HepG2 (cell line): Measurements from ENCODE around the gene CBFA2T2. TPM values are rescaled to one million over a fixed set of nuclear protein-coding genes. Genes with fewer than 3 reads are reported as not detected.

Experiments used
- ATAC-seq: fragments of 200-7000 bp; cut with Tn5 transposase; 3 replicates; pipeline ENCODE4 v1.9.1; 2020; ENCODE audit warnings: mild to moderate bottlenecking, moderate library complexity
- BruUV-seq: library from RNA; stranded (reverse); fragments of 400-500 nt; replicated peaks from 2 replicates; lab custom pipeline; 2021; lab: Mats Ljungman, UMichigan
- CTCF ChIA-PET: fragments of 300-600 bp; formaldehyde crosslinking; extraction: SDS; loops from one replicate; lab custom pipeline; 2021; ENCODE audit warnings: low total read pairs, inconsistent platforms, low intra/inter-chr PET ratio; lab: Yijun Ruan, JAX
- POLR2A ChIA-PET: fragments of 350-600 bp; sonication (Branson Sonifier 250); formaldehyde crosslinking; loops from one replicate; lab custom pipeline; 2020; ENCODE audit warnings: antibody characterized with exemption, inconsistent platforms; lab: Yijun Ruan, JAX
- DNase-seq: peaks from one replicate; pipeline ENCODE4 v3.0.0-alpha.2; 2015; ENCODE audit warnings: low spot score
- FAIRE-seq: peaks from 3 replicates; lab custom pipeline; 2011; peaks lifted over from hg19 to GRCh38; lab: Jason Lieb, UNC
- H2AFZ ChIP-seq: one replicate; pipeline ENCODE4 v1.6.1; 2011; ENCODE audit warnings: low read length, inconsistent platforms
- H3K27ac ChIP-seq: fragments of 300-600 bp; 3 replicates; pipeline ENCODE4 v1.8.0; 2011; ENCODE audit warnings: mixed run types, mild to moderate bottlenecking, mixed read lengths, low read length, inconsistent platforms; ENCODE audit not compliant: insufficient read depth; ENCODE audit errors: extremely low read length
- H3K27me3 ChIP-seq, 2 experiments: fragments of 200-600 bp in 1 of 2; 2 replicates in 1 of 2; 3 replicates in 1 of 2; pipeline versions ENCODE4 v1.6.0 to v1.8.0; 2011; ENCODE audit warnings: low read length in 2 of 2, mild to moderate bottlenecking in 2 of 2, moderate library complexity in 2 of 2, inconsistent platforms in 1 of 2; ENCODE audit not compliant: insufficient read depth in 2 of 2, control insufficient read depth in 1 of 2
- H3K36me3 ChIP-seq, 2 experiments: fragments of 200-600 bp in 1 of 2; replicated peaks in 1 of 2; 2 replicates in 1 of 2; 3 replicates in 1 of 2; pipeline versions ENCODE4 v1.5.1 to v1.8.0; 2011; ENCODE audit warnings: low read length in 2 of 2, inconsistent platforms in 1 of 2; ENCODE audit not compliant: insufficient read depth in 2 of 2, control insufficient read depth in 1 of 2
- H3K4me1 ChIP-seq: 2 replicates; pipeline ENCODE4 v1.5.1; 2012; ENCODE audit warnings: low read length, inconsistent platforms; ENCODE audit not compliant: insufficient read depth
- H3K4me2 ChIP-seq: 2 replicates; pipeline ENCODE4 v1.6.0; 2011; ENCODE audit warnings: low read depth, low read length, inconsistent platforms
- H3K4me3 ChIP-seq, 3 experiments: fragments of 200-600 bp in 1 of 3; sonication (generic), shearing (Covaris generic) in 1 of 3; replicated peaks in 1 of 3; 2 replicates each; pipeline ENCODE4 v1.5.1; 2011 to 2016; ENCODE audit warnings: low read length in 3 of 3, inconsistent platforms in 2 of 3, low read depth in 2 of 3, mild to moderate bottlenecking in 2 of 3, control low read depth in 1 of 3, mixed read lengths in 1 of 3; ENCODE audit not compliant: insufficient read depth in 1 of 3
- H3K79me2 ChIP-seq: one replicate; pipeline ENCODE4 v1.6.1; 2011; ENCODE audit warnings: low read length, inconsistent platforms; ENCODE audit not compliant: insufficient read depth
- H3K9ac ChIP-seq: 2 replicates; pipeline ENCODE4 v1.6.0; 2011; ENCODE audit warnings: mild to moderate bottlenecking, low read depth, low read length, inconsistent platforms; ENCODE audit not compliant: insufficient read depth
- H3K9me3 ChIP-seq: 2 replicates; pipeline ENCODE4 v1.5.1; 2012; ENCODE audit warnings: mild to moderate bottlenecking, low read length
- H4K20me1 ChIP-seq: 2 replicates; pipeline ENCODE4 v1.6.0; 2011; ENCODE audit warnings: inconsistent platforms, mild to moderate bottlenecking, low read length, moderate library complexity; ENCODE audit not compliant: insufficient read depth
- NCOR1 ChIP-seq: fragments of 200-600 bp; sonication (generic); IDR thresholded peaks from 2 replicates; pipeline ENCODE4 v1.7.0; 2017; ENCODE audit warnings: antibody characterized with exemption, low read length, borderline replicate concordance
- NFE2L1 ChIP-seq: sonication (generic); formaldehyde crosslinking; IDR thresholded peaks from 2 replicates; pipeline ENCODE4 v1.4.0; 2020; ENCODE audit warnings: missing genetic modification reagents, mild to moderate bottlenecking, borderline replicate concordance
- NFE2L2 ChIP-seq: fragments of 150-350 bp; IDR thresholded peaks from 2 replicates; pipeline ENCODE4 v1.6.1; 2014; ENCODE audit warnings: low read length
- PHB2 ChIP-seq: fragments of 450-650 bp; IDR thresholded peaks from 2 replicates; pipeline ENCODE4 v1.6.1; 2018; ENCODE audit not compliant: partially characterized antibody
- PHF20 ChIP-seq: sonication (generic); formaldehyde crosslinking; IDR thresholded peaks from 2 replicates; pipeline ENCODE4 v1.5.0; 2020; ENCODE audit warnings: mild to moderate bottlenecking, missing genetic modification reagents
- POLR2A ChIP-seq, 2 experiments: IDR thresholded peaks; 2 replicates each; pipeline ENCODE4 v1.6.1; 2011; ENCODE audit warnings: low read depth in 2 of 2, low read length in 2 of 2, mild to moderate bottlenecking in 1 of 2, moderate library complexity in 1 of 2; ENCODE audit not compliant: insufficient read depth in 1 of 2
- POLR2G ChIP-seq: fragments of 200-400 bp; formaldehyde crosslinking; IDR thresholded peaks from 2 replicates; pipeline ENCODE4 v1.6.1; 2018; ENCODE audit warnings: mild to moderate bottlenecking, low read depth, low read length, moderate library complexity
- SRSF9 ChIP-seq: fragments of 200-400 bp; formaldehyde crosslinking; IDR thresholded peaks from 2 replicates; pipeline ENCODE4 v1.6.1; 2018; ENCODE audit warnings: borderline replicate concordance, mild to moderate bottlenecking, low read depth, low read length; ENCODE audit not compliant: insufficient read depth, poor library complexity, severe bottlenecking
- SYNCRIP ChIP-seq: fragments of 200-400 bp; formaldehyde crosslinking; IDR thresholded peaks from 2 replicates; pipeline ENCODE4 v1.6.1; 2018; ENCODE audit warnings: mild to moderate bottlenecking, low read depth, low read length; ENCODE audit not compliant: insufficient read depth
- ZNF260 ChIP-seq: sonication (generic); formaldehyde crosslinking; IDR thresholded peaks from 2 replicates; pipeline ENCODE4 v1.4.0; 2020; ENCODE audit warnings: missing genetic modification reagents, low read depth, mild to moderate bottlenecking, borderline replicate concordance
- ZNF263 ChIP-seq: sonication (generic); formaldehyde crosslinking; IDR thresholded peaks from 2 replicates; pipeline ENCODE4 v1.4.0; 2020; ENCODE audit warnings: missing genetic modification reagents
- ZSCAN20 ChIP-seq: sonication (generic); formaldehyde crosslinking; IDR thresholded peaks from 2 replicates; pipeline ENCODE4 v1.4.0; 2020; ENCODE audit warnings: missing genetic modification reagents, mild to moderate bottlenecking, borderline replicate concordance
- WGBS: methylation state at CpG from one replicate; pipeline ENCODE4 v1.1.6; 2017; ENCODE audit warnings: low lambda C conversion rate; 5-methylcytosine and 5-hydroxymethylcytosine counted together
- in situ Hi-C: cut with HindIII; loops from 2 replicates; pipeline ENCODE4 v1.10.0; 2017; ENCODE audit warnings: low pct_unique_long_range_greater_than_20kb; ENCODE audit not compliant: extremely low pct_ligation_motif_present
- intact Hi-C: fragments of 100-400 bp; cut with micrococcal nuclease; formaldehyde crosslinking; loops from one replicate; pipeline ENCODE4 v1.10.0; 2022; ENCODE audit not compliant: unreplicated experiment
- polyA plus RNA-seq, 8 experiments: library from polyadenylated mRNA; depleted of rRNA in 3 of 8; stranded (reverse) in 7 of 8; unstranded in 1 of 8; fragments of >200 nt; fragmentation: Illumina TruSeq in 4 of 8; extraction: Trizol in 4 of 8; gene quantifications; 2 replicates each; pipeline versions ENCODE4 v1.2.1 to v1.2.3, GENCODE V29; 2011 to 2016; ENCODE audit warnings: low read depth in 4 of 8, missing spikeins in 1 of 8, mixed read lengths in 1 of 8; ENCODE audit not compliant: insufficient read depth in 1 of 8
- total RNA-seq, 5 experiments: library from RNA; depleted of rRNA; stranded (reverse); fragments of >200 nt; fragmentation: Illumina TruSeq; extraction: Trizol; gene quantifications; 2 replicates each; pipeline ENCODE4 v1.2.3, GENCODE V29; 2016; ENCODE audit warnings: low read depth in 1 of 5
- TF ChIP-seq, protein P1 (sequence below): sonication (generic); formaldehyde crosslinking; IDR thresholded peaks from 2 replicates; pipeline ENCODE4 v1.4.0; 2020; ENCODE audit warnings: missing genetic modification reagents, borderline replicate concordance
- TF ChIP-seq, protein P2 (sequence below): IDR thresholded peaks from 2 replicates; pipeline ENCODE4 v1.6.1; 2016; ENCODE audit warnings: missing compliant biosample characterization, missing genetic modification reagents, borderline replicate concordance
- TF ChIP-seq, protein P3 (sequence below): IDR thresholded peaks from 2 replicates; pipeline ENCODE4 v1.6.1; 2016; ENCODE audit warnings: low read depth, control low read depth

Gene CBFA2T2
- total and polyA plus RNA-seq, 2 of the 13 experiments (the other 11 are each of a cell fraction or from before 2014, with no cell fraction given), result 6.3 to 21.2 TPM

DNA sequence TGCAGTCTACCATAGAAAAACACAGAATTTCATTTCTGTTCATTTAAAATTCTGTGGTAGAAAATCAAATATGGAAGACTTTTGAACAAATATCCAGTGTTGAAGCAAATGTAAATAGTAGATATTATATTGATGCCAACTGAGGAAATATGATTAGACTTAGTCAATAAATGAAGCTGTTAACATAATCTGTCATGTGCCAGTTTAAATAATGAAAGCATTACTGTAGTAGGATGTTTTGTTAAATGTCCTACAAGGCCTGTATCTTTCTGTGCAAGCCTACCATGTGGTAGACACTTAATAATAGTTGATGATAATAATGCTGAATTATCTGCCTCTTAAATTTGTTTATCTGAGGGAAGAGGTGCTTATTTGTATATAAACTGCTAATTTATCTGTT is 55.9 kb downstream of the CBFA2T2 start (continued):
- TF ChIP-seq SYNCRIP, result no peak
- TF ChIP-seq PHF20 (CRISPR knock-in tag), result no peak
- no peak for TF ChIP-seq PHB2
- TF ChIP-seq ZNF260 (CRISPR knock-in tag), result no peak
- TF ChIP-seq NCOR1, result no peak
- no peak for TF ChIP-seq ZNF263 (CRISPR knock-in tag)
- no peak for TF ChIP-seq NFE2L1
- no peak for TF ChIP-seq POLR2A (IDR thresholded peaks at IDR 0.05; ENCODE audit: insufficient read depth in 1 of 2, low read depth in 2 of 2, low read length in 2 of 2)
- no peak for TF ChIP-seq SRSF9
- no peak for TF ChIP-seq ZSCAN20 (CRISPR knock-in tag)
- TF ChIP-seq, all 625 proteins: peak for 0

DNA sequence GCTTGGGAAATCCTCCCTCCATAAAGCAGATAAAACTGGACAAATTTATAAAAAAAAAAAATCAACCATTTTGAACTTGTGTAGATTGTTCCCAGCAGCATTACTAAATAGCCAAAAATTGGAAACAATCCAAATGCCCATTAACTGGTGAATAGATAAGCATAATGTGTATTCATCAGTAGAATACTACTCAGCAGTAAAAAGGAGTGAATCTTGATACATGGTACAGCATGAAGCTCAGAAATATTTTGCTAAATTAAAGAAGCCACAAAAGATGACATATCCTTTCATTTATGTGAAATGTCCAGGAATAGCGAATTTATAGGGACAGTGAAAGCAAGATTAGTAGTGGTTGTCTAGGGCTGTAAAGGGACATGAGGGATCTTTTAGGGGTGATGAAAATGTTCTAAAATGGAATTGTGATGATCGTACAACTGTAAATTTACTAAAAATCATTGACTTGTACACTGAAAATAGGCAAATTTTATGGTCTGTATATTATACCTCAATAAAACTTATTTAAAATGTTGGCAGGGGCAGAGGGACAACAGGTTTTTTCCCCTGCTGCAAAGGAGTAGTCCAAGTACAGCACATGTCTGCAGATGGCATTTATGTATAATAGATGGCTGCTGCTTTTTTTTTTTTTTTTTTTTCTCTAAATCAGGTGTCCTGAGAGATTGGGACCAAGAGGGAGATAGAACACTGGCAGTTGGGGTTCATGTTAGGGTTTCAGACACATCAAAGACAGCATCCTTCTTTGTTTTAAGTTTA is 59.5 kb downstream of the CBFA2T2 start:
- in situ Hi-C loops, result no loop called here
- H3K36me3 ChIP-seq, result peaks cover 2 to 4% of the 10 kb centered on the region in 2 experiments; a peak in 3 of 5 replicates
- H3K4me3 ChIP-seq, result no peak overlapping the region
- peaks cover 11% of the 10 kb centered on the region for H3K4me1 ChIP-seq
- no TSS peak for BruUV-seq
- over 99% methylated on average over 2 of the region's 2 CpGs for WGBS
- H3K27me3 ChIP-seq, result no peaks in the 10 kb centered on the region
- DNase-seq (no peak), ATAC-seq (no peak), FAIRE-seq (no peak)
- H3K79me2 ChIP-seq, result peaks cover 22% of the 10 kb centered on the region
- ChIA-PET POLR2A (no interaction called here), CTCF (no interaction called here)
- H4K20me1 ChIP-seq, result no peaks in the 10 kb centered on the region
- H3K27ac ChIP-seq, result no peak overlapping the region
- H2AFZ ChIP-seq, result no peak overlapping the region
- no peak overlapping the region for H3K4me2 ChIP-seq
- no peaks in the 10 kb centered on the region for H3K9me3 ChIP-seq
- intact Hi-C loops, result no loop called here
- H3K9ac ChIP-seq, result no peak overlapping the region
- TF ChIP-seq, protein P1, sequence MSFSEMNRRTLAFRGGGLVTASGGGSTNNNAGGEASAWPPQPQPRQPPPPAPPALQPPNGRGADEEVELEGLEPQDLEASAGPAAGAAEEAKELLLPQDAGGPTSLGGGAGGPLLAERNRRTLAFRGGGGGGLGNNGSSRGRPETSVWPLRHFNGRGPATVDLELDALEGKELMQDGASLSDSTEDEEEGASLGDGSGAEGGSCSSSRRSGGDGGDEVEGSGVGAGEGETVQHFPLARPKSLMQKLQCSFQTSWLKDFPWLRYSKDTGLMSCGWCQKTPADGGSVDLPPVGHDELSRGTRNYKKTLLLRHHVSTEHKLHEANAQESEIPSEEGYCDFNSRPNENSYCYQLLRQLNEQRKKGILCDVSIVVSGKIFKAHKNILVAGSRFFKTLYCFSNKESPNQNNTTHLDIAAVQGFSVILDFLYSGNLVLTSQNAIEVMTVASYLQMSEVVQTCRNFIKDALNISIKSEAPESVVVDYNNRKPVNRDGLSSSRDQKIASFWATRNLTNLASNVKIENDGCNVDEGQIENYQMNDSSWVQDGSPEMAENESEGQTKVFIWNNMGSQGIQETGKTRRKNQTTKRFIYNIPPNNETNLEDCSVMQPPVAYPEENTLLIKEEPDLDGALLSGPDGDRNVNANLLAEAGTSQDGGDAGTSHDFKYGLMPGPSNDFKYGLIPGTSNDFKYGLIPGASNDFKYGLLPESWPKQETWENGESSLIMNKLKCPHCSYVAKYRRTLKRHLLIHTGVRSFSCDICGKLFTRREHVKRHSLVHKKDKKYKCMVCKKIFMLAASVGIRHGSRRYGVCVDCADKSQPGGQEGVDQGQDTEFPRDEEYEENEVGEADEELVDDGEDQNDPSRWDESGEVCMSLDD (CRISPR knock-in tag), result no peak
- TF ChIP-seq, protein P2, sequence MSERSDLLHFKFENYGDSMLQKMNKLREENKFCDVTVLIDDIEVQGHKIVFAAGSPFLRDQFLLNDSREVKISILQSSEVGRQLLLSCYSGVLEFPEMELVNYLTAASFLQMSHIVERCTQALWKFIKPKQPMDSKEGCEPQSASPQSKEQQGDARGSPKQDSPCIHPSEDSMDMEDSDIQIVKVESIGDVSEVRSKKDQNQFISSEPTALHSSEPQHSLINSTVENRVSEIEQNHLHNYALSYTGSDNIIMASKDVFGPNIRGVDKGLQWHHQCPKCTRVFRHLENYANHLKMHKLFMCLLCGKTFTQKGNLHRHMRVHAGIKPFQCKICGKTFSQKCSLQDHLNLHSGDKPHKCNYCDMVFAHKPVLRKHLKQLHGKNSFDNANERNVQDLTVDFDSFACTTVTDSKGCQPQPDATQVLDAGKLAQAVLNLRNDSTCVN, result no peak
- TF ChIP-seq, protein P3, sequence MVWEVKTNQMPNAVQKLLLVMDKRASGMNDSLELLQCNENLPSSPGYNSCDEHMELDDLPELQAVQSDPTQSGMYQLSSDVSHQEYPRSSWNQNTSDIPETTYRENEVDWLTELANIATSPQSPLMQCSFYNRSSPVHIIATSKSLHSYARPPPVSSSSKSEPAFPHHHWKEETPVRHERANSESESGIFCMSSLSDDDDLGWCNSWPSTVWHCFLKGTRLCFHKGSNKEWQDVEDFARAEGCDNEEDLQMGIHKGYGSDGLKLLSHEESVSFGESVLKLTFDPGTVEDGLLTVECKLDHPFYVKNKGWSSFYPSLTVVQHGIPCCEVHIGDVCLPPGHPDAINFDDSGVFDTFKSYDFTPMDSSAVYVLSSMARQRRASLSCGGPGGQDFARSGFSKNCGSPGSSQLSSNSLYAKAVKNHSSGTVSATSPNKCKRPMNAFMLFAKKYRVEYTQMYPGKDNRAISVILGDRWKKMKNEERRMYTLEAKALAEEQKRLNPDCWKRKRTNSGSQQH, result no peak
- TF ChIP-seq NFE2L2 (no peak), POLR2G (no peak)
